Lower leg skin (tissue), 4 donors: ENCODE results near the gene CACNA1G. TPM values are rescaled to one million over a fixed set of nuclear protein-coding genes. Genes with fewer than 3 reads are reported as not detected.
A peak's percentile ranks its signal among the peaks of the same experiment; 100 is the strongest.

ENCODE experiments used
- DNase-seq, 2 donors: peaks; one replicate each; pipeline ENCODE4 v3.0.0-alpha.2; 2019; ENCODE audit warnings: low spot score in 2 of 2
- H3K4me3 ChIP-seq: fragments of 200-600 bp; sonication (generic); 2 replicates; pipeline ENCODE4 v1.5.1; 2017; ENCODE audit warnings: mild to moderate bottlenecking, low read depth; ENCODE audit not compliant: poor library complexity, severe bottlenecking
- CTCF ChIP-seq, 3 donors: fragments of 450-650 bp; IDR thresholded peaks; one replicate each; pipeline ENCODE4 v1.5.1; 2016; ENCODE audit warnings: antibody characterized with exemption in 3 of 3, mild to moderate bottlenecking in 3 of 3, moderate library complexity in 2 of 3
- POLR2A ChIP-seq, 2 donors: fragments of 450-650 bp; IDR thresholded peaks; one replicate each; pipeline ENCODE4 v1.6.1; 2016 to 2017; ENCODE audit warnings: antibody characterized with exemption in 2 of 2, mild to moderate bottlenecking in 1 of 2, moderate library complexity in 1 of 2
- WGBS, 2 donors: methylation state at CpG; one replicate each; pipeline ENCODE4 v1.1.5; 2018; 5-methylcytosine and 5-hydroxymethylcytosine counted together
- intact Hi-C: fragments of 100-400 bp; cut with DNase I; formaldehyde crosslinking; loops from one replicate; pipeline ENCODE4 v1.15.0; 2023; ENCODE audit warnings: low total_unique reads
- total RNA-seq, 4 donors: library from RNA; depleted of rRNA; stranded (reverse); fragments of >200 nt; gene quantifications; one replicate each; pipeline ENCODE4 v1.1.0, GENCODE V29; 2016

CACNA1G gene
- total RNA-seq, 4 donors from 2014 or later, result 1.3 to 3.1 (median 1.8) TPM

- H3K4me3 ChIP-seq, result no peak overlapping the region
- TF ChIP-seq POLR2A (IDR thresholded peaks at IDR 0.05), result no peak
- no peak for TF ChIP-seq CTCF (IDR thresholded peaks at IDR 0.05)
- intact Hi-C loops, result no loop called here
- no peak for DNase-seq
- WGBS, 2 donors, result 95 to 97% methylated on average over 11 to 14 of the region's 14 CpGs
Measured at GRCh38 chr17:50667259-50668024, 106.9 kb downstream of the CACNA1G start.

- intact Hi-C loops, result no loop called here
- DNase-seq, result no peak
- no peak overlapping the region for H3K4me3 ChIP-seq
- 43 to 55% methylated on average over 8 of the region's 8 CpGs for WGBS, 2 donors
- no peak for TF ChIP-seq CTCF (IDR thresholded peaks at IDR 0.05)
- no peak for TF ChIP-seq POLR2A (IDR thresholded peaks at IDR 0.05)
Measured at GRCh38 chr17:50668025-50668837, 107.7 kb downstream of the CACNA1G start.

- DNase-seq, result no peak
- H3K4me3 ChIP-seq, result no peak overlapping the region
- intact Hi-C loops, result no loop called here
- no peak for TF ChIP-seq CTCF (IDR thresholded peaks at IDR 0.05)
- no peak for TF ChIP-seq POLR2A (IDR thresholded peaks at IDR 0.05)
- 87% methylated on average over 9 of the region's 9 CpGs for WGBS, 2 donors
Measured at GRCh38 chr17:50668838-50669581, 108.5 kb downstream of the CACNA1G start.

- intact Hi-C loops, result no loop called here
- H3K4me3 ChIP-seq, result no peak overlapping the region
- TF ChIP-seq POLR2A (IDR thresholded peaks at IDR 0.05) (no peak), CTCF (IDR thresholded peaks at IDR 0.05) (no peak)
- DNase-seq, result no peak
- WGBS, 2 donors, result 79 to 81% methylated on average over 5 of the region's 5 CpGs
Measured at GRCh38 chr17:50672071-50672470, 111.6 kb downstream of the CACNA1G start.

GRCh38 chr17:50672831-50673551 lies 112.5 kb downstream of the CACNA1G start:
- WGBS, 2 donors, result 44 to 63% methylated on average over 14 to 20 of the region's 20 CpGs
- DNase-seq, result peak in 1 of 2 donors; percentile 40
- TF ChIP-seq CTCF (IDR thresholded peaks at IDR 0.05) (no peak), POLR2A (IDR thresholded peaks at IDR 0.05) (no peak)
- H3K4me3 ChIP-seq, result no peak overlapping the region
- intact Hi-C loops, result no loop called here
